Endothelial cell of umbilical vein (primary cell): ENCODE results near the gene SLC9C2. TPM values are rescaled to one million over a fixed set of nuclear protein-coding genes. Genes with fewer than 3 reads are reported as not detected.
A peak's percentile ranks its signal among the peaks of the same experiment; 100 is the strongest.

Source experiments
- BruUV-seq: library from RNA; stranded (reverse); fragments of 400-500 nt; replicated peaks from 2 replicates; lab custom pipeline; 2021; lab: Mats Ljungman, UMichigan
- CTCF ChIA-PET: fragments of 300-600, 350-600 bp; sonication (Branson Sonifier 250); formaldehyde crosslinking; loops from one replicate; lab custom pipeline; 2021; ENCODE audit warnings: antibody characterized with exemption, inconsistent platforms; lab: Charles Lee
- POLR2A ChIA-PET: fragments of 300-600, 350-600 bp; sonication (Branson Sonifier 250); formaldehyde crosslinking; loops from one replicate; lab custom pipeline; 2021; ENCODE audit warnings: antibody characterized with exemption, inconsistent platforms; lab: Charles Lee
- DNase-seq: peaks from one replicate; pipeline ENCODE4 v3.0.0-alpha.2; 2011; ENCODE audit warnings: low read depth, low spot score
- FAIRE-seq: peaks from 2 replicates; lab custom pipeline; 2011; peaks lifted over from hg19 to GRCh38; lab: Jason Lieb, UNC
- H2AFZ ChIP-seq: 2 replicates; pipeline ENCODE4 v1.6.0; 2012; ENCODE audit warnings: low read depth, low read length, control low read depth, inconsistent platforms
- H3K27ac ChIP-seq: 2 replicates; pipeline ENCODE4 v1.5.1; 2011; ENCODE audit warnings: low read depth, mild to moderate bottlenecking, control low read depth, low read length, moderate library complexity; ENCODE audit not compliant: insufficient read depth
- H3K27me3 ChIP-seq, 2 experiments: 2 replicates each; pipeline versions ENCODE4 v1.6.0 to v1.6.1; 2011; ENCODE audit warnings: low read length in 2 of 2, mixed read lengths in 1 of 2; ENCODE audit not compliant: control insufficient read depth in 2 of 2, insufficient read depth in 2 of 2
- H3K36me3 ChIP-seq, 2 experiments: 2 replicates in 1 of 2; 3 replicates in 1 of 2; pipeline ENCODE4 v1.5.1; 2011; ENCODE audit warnings: low read length in 2 of 2, mild to moderate bottlenecking in 1 of 2, moderate library complexity in 1 of 2; ENCODE audit not compliant: control insufficient read depth in 2 of 2, insufficient read depth in 2 of 2; ENCODE audit errors: extremely low read depth in 1 of 2
- H3K4me1 ChIP-seq: 3 replicates; pipeline ENCODE4 v1.5.1; 2011; ENCODE audit warnings: mild to moderate bottlenecking, low read length; ENCODE audit not compliant: control insufficient read depth, insufficient read depth; ENCODE audit errors: extremely low read depth
- H3K4me2 ChIP-seq: 2 replicates; pipeline ENCODE4 v1.6.1; 2011; ENCODE audit warnings: low read length, control low read depth, mixed read lengths; ENCODE audit not compliant: insufficient read depth
- H3K4me3 ChIP-seq, 3 experiments: fragments of 200-600 bp in 1 of 3; sonication (generic), shearing (Covaris generic) in 1 of 3; replicated peaks in 1 of 3; 2 replicates each; pipeline ENCODE4 v1.5.1; 2011 to 2016; ENCODE audit warnings: control low read depth in 3 of 3, low read length in 3 of 3, mild to moderate bottlenecking in 2 of 3, inconsistent platforms in 1 of 3, low read depth in 1 of 3, moderate library complexity in 1 of 3; ENCODE audit not compliant: insufficient read depth in 1 of 3
- H3K79me2 ChIP-seq: 2 replicates; pipeline ENCODE4 v1.6.0; 2012; ENCODE audit warnings: low read length, inconsistent platforms; ENCODE audit not compliant: control insufficient read depth, insufficient read depth
- H3K9ac ChIP-seq: replicated peaks from 2 replicates; pipeline ENCODE3; 2011; ENCODE audit warnings: low read length, control low read depth; ENCODE audit not compliant: insufficient read depth; ENCODE audit errors: extremely low read depth
- H3K9me1 ChIP-seq: replicated peaks from 3 replicates; pipeline ENCODE4 v1.6.0; 2011; ENCODE audit warnings: mild to moderate bottlenecking, low read length; ENCODE audit not compliant: control insufficient read depth, insufficient read depth; ENCODE audit errors: extremely low read depth
- H3K9me3 ChIP-seq: replicated peaks from 2 replicates; pipeline ENCODE4 v1.5.1; 2012; ENCODE audit warnings: low read length, inconsistent platforms; ENCODE audit not compliant: control insufficient read depth, insufficient read depth
- H4K20me1 ChIP-seq: replicated peaks from 2 replicates; pipeline ENCODE3; 2011; ENCODE audit warnings: mild to moderate bottlenecking, low read length; ENCODE audit not compliant: control insufficient read depth, insufficient read depth; ENCODE audit errors: extremely low read depth
- CTCF ChIP-seq, 2 donors: IDR thresholded peaks; 1 replicate in 1 of 2; 2 replicates in 1 of 2; pipeline ENCODE4 v1.5.1; 2011; ENCODE audit warnings: low read length in 2 of 2, mild to moderate bottlenecking in 2 of 2, moderate library complexity in 2 of 2, control low read depth in 1 of 2, inconsistent platforms in 1 of 2, low read depth in 1 of 2; ENCODE audit not compliant: insufficient read depth in 1 of 2; ENCODE audit errors: extremely low read depth in 1 of 2
- EZH2 ChIP-seq: IDR thresholded peaks from 2 replicates; pipeline ENCODE4 v1.6.1; 2012; ENCODE audit warnings: borderline replicate concordance, low read depth, mild to moderate bottlenecking, moderate library complexity, low read length, inconsistent platforms; ENCODE audit not compliant: severe bottlenecking
- FOS ChIP-seq: IDR thresholded peaks from 2 replicates; pipeline ENCODE4 v1.6.1; 2011; ENCODE audit warnings: mild to moderate bottlenecking, low read length, moderate library complexity, borderline replicate concordance; ENCODE audit not compliant: insufficient read depth
- GATA2 ChIP-seq: IDR thresholded peaks from 2 replicates; pipeline ENCODE4 v1.7.0; 2011; ENCODE audit warnings: low read depth, mild to moderate bottlenecking, moderate library complexity, mixed read lengths, low read length; ENCODE audit not compliant: insufficient read length, insufficient read depth
- JUN ChIP-seq: IDR thresholded peaks from 2 replicates; pipeline ENCODE4 v1.6.1; 2011; ENCODE audit warnings: borderline replicate concordance, low read depth; ENCODE audit not compliant: insufficient read length, insufficient read depth
- MAX ChIP-seq: IDR thresholded peaks from 2 replicates; pipeline ENCODE4 v1.6.1; 2011; ENCODE audit not compliant: insufficient read depth, insufficient read length
- MYC ChIP-seq: IDR thresholded peaks from one replicate; pipeline ENCODE4 v1.6.1; 2011; ENCODE audit warnings: mild to moderate bottlenecking, low read depth, low read length
- POLR2A ChIP-seq: IDR thresholded peaks from 2 replicates; pipeline ENCODE4 v1.6.1; 2012; ENCODE audit warnings: low read depth, mild to moderate bottlenecking, control low read depth, low read length
- POLR2AphosphoS5 ChIP-seq: IDR thresholded peaks from 2 replicates; pipeline ENCODE4 v1.6.1; 2012; ENCODE audit warnings: low read depth, mild to moderate bottlenecking, control low read depth, low read length, moderate library complexity; ENCODE audit not compliant: insufficient read depth
- dilution Hi-C: fragments of 300-500 bp; cut with MboI; formaldehyde crosslinking; loops from one replicate; pipeline ENCODE4 v1.15.0; 2019; ENCODE audit warnings: low sequenced_read_pairs; ENCODE audit not compliant: extremely low pct_ligation_motif_present
- intact Hi-C: fragments of 100-400 bp; cut with micrococcal nuclease; formaldehyde crosslinking; loops from one replicate; pipeline ENCODE4 v1.10.0; 2022
- polyA plus RNA-seq, 4 experiments: library from polyadenylated mRNA; depleted of rRNA in 3 of 4; stranded (reverse) in 3 of 4; unstranded in 1 of 4; fragments of >200 nt; gene quantifications; 2 replicates each; pipeline versions ENCODE4 v1.2.1 to v1.2.3, GENCODE V29; 2011 to 2012; ENCODE audit warnings: missing spikeins in 1 of 4
- total RNA-seq: library from RNA; stranded (reverse); gene quantifications from 2 replicates; pipeline ENCODE4 v1.2.3, GENCODE V29; 2021

Gene SLC9C2
- total and polyA plus RNA-seq, 2 donors (not counting 3 experiments of a cell fraction or from before 2014, with no cell fraction given), result 0.15 TPM; not detected in 1

GRCh38 chr1:173474097-173474779, 128.6 kb downstream of the SLC9C2 start:
- POLR2A ChIA-PET, result no interaction called here
- peaks cover 48% of the 10 kb centered on the region for H3K4me1 ChIP-seq
- no peak for FAIRE-seq

GRCh38 chr1:173473599-173474011, 129.3 kb downstream of the SLC9C2 start:
- dilution Hi-C loops (no loop called here), intact Hi-C loops (loop anchor here (10.0 kb wide), 1 partner anchor 559 kb away; no protein-coding TSS in a partner anchor)

More at GRCh38 chr1:173474097-173474779, 128.6 kb downstream of the SLC9C2 start:
- Histone ChIP-seq H3K79me2 (peaks cover 33% of the 10 kb centered on the region), H3K36me3 (no peaks in the 10 kb centered on the region), H3K4me2 (peak overlapping the region; percentile 66), H3K9me3 (no peaks in the 10 kb centered on the region), H3K27me3 (no peaks in the 10 kb centered on the region), H3K4me3 (peak overlapping the region in 1 of 3 experiments; percentile 4), H3K9ac (peak overlapping the region; percentile 10), H2AFZ (peak overlapping the region; percentile 26), H3K27ac (peak overlapping the region; percentile 56), H3K9me1 (no peaks in the 10 kb centered on the region), H4K20me1 (no peaks in the 10 kb centered on the region)
- BruUV-seq, result no TSS peak
- CTCF ChIA-PET, result interaction anchor here (0.7 to 1.6 kb wide), 8 partner anchors 13 to 351 kb away, joined by 3 to 15 read pairs (median 3); no protein-coding TSS in a partner anchor
- DNase-seq, result no peak
- dilution Hi-C loops, result no loop called here
- TF ChIP-seq MYC (no peak), GATA2 (no peak), POLR2AphosphoS5 (no peak), FOS (no peak), MAX (no peak), EZH2 (no peak), JUN (no peak)
- intact Hi-C loops, result loop anchor here (10.0 kb wide), 1 partner anchor 559 kb away; no protein-coding TSS in a partner anchor

More at GRCh38 chr1:173473599-173474011, 129.3 kb downstream of the SLC9C2 start:
- H3K9me1 ChIP-seq, result no peaks in the 10 kb centered on the region
- H3K27ac ChIP-seq, result peak overlapping the region; percentile 56
- CTCF ChIA-PET, result interaction anchor here (0.7 to 1.6 kb wide), 9 partner anchors 12 to 352 kb away, joined by 3 to 15 read pairs (median 3); no protein-coding TSS in a partner anchor
- no peaks in the 10 kb centered on the region for H3K9me3 ChIP-seq
- H3K4me1 ChIP-seq, result peaks cover 42% of the 10 kb centered on the region
- H4K20me1 ChIP-seq, result no peaks in the 10 kb centered on the region
- peak overlapping the region; percentile 26 for H2AFZ ChIP-seq
- no TSS peak for BruUV-seq
- TF ChIP-seq POLR2AphosphoS5, result peak; percentile 43
- TF ChIP-seq MAX, result no peak
- TF ChIP-seq POLR2A, result peak; percentile 25
- TF ChIP-seq FOS, result peak; percentile 94
- TF ChIP-seq EZH2, result no peak
- peak; percentile 47 for TF ChIP-seq GATA2
- TF ChIP-seq CTCF (IDR thresholded peaks at IDR 0.05; ENCODE audit: extremely low read depth in 1 of 2, insufficient read depth in 1 of 2, low read depth in 1 of 2, low read length in 2 of 2), result no peak
- peak; percentile 85 for TF ChIP-seq JUN
- H3K79me2 ChIP-seq, result peaks cover 27% of the 10 kb centered on the region
- DNase-seq (peak; percentile 83), FAIRE-seq (peak; percentile 93)
- H3K9ac ChIP-seq, result peak overlapping the region; percentile 10
- H3K36me3 ChIP-seq, result no peaks in the 10 kb centered on the region
- H3K27me3 ChIP-seq, result no peaks in the 10 kb centered on the region
- H3K4me2 ChIP-seq, result peak overlapping the region; percentile 66
- peak overlapping the region in 1 of 3 experiments; percentile 4 for H3K4me3 ChIP-seq
- POLR2A ChIA-PET, result no interaction called here
